GM21447 (cell line): Measurements from ENCODE around the gene BTLA.
A peak's percentile ranks its signal among the peaks of the same experiment; 100 is the strongest.
"Not testable (repeated sequence)": the region's sequence is repeated elsewhere in the genome, so short reads cannot be mapped to it uniquely, and the experiment has no call there.

Experiments used
- ATAC-seq: cut with Tn5 transposase; IDR thresholded peaks from one replicate; pipeline ENCODE4 v1.9.1; 2021; ENCODE audit not compliant: unreplicated experiment

The BTLA gene, protein sequence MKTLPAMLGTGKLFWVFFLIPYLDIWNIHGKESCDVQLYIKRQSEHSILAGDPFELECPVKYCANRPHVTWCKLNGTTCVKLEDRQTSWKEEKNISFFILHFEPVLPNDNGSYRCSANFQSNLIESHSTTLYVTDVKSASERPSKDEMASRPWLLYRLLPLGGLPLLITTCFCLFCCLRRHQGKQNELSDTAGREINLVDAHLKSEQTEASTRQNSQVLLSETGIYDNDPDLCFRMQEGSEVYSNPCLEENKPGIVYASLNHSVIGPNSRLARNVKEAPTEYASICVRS

GRCh38 chr3:112498914-112499711, at the start of gene BTLA:
BTLA (minus strand) TSS chr3:112499472; CDS start chr3:112499358, 114 bp downstream.
- ATAC-seq = peak; percentile 62

- ATAC-seq = no peak
Observed at GRCh38 chr3:112546216-112546759, 47.0 kb upstream of the BTLA start.

GRCh38 chr3:112539825-112540650, 40.8 kb upstream of the BTLA start:
- peak; percentile 91 for ATAC-seq

DNA sequence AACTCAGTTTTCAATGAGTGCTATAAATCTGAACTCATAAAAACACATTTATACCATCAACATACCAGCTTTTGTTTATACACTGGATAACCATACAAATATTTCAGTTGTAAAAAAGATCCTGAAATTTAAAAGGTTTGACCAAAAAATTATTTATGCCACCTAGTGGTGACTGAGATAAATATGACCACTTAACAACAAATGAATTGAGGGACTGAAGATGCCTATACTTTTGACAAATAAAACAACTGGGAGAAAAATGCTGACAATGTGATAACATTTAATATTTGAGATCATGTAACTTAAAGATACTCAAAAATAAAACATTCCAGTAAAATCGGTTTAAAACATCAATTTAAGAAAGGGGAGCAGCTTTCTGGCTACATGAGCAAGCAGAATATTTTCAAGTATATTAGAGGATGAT, 32.1 kb upstream of the BTLA start:
- no peak for ATAC-seq

DNA sequence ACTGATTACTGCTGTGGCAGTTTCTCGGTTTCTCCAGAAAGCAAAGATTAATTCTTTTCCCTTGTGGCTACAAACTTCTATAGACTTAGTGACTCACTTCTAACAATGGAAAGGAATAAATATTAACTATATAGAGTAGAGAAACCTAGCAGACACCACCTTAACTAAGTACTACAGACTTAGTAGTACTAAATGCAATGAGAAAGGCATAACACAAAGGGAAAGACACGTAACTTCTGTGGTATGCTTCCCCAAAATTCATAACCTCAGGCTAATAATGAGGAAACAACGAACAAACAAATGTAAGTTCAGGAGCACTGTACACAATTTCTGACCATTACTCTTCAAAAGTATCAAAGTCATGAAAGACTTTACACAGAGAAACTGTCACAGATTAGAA, 31.3 kb upstream of the BTLA start:
- no peak for ATAC-seq

GRCh38 chr3:112524127-112524526, 24.9 kb upstream of the BTLA start:
- not testable (repeated sequence) for ATAC-seq

GRCh38 chr3:112519424-112520001, 20.2 kb upstream of the BTLA start:
- no peak for ATAC-seq

GRCh38 chr3:112518970-112519369, 19.7 kb upstream of the BTLA start:
- ATAC-seq = not testable (repeated sequence)

DNA sequence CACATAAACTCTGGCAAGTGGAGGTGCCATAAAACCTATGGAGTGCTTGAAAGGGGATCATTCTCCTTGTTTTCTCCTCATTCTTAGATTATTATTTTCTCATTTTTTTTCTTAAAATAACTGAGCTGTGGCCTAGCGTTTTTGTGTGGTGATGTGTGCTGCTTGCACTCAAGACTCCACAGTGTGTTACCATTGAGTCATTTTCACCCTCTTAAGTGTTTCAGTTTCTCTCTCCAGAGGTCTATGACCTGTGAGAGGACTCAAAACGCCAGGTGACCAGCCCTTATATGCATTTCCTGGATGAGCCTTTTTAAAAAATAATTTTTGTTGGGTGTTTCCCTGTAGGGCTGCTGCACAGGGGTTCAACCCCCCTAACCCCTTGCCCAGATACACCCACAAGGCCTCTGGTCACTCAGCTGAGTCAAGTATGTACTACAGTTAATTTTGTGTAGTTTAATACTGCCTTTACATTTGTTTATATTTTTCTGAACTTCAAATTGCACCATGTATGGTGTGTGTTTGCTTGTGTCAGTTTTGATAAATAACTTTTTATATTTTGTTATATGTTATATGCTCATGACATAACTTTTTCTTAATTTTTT, 15.4 kb upstream of the BTLA start:
- peak; percentile 100 for ATAC-seq

DNA sequence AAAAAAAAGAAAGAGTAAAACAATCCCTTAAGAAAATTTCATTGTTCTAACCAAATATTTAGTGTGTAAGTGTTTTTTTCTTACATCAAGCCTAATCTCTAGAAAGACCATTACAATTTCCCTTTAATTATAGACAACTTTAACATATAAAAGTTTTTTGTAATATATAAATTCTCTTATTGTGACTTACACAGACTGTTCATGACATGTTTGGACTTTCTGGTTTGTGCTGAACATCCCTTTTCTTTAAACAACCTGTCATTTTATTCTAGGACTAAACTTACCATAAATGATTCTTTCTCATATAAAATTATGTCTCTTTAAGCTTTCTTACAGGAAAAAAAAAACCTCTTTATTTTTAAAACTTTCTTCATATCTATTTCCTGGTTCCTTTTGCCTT, 13.0 kb upstream of the BTLA start:
- no peak for ATAC-seq

GRCh38 chr3:112508860-112509259, 9.6 kb upstream of the BTLA start:
- ATAC-seq = no peak

DNA sequence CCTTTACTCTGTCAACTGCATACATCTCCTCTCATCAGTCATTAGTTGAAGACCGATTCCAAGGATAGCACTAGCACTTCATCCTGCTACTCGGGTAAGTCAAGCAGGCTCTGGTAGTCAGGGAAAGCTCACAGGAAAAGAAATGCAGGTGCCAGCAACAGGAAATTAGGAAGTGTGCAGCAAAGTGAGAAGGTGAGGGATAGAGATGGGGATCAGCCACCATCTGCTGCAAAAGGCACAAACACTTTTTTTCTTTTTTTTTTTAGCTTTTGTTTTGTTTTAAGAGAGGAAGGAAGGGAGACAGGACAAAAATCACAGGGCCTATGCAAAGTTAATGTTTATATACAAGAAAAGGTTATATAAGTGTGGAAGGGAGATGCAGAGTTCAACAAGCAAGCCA, 9.0 kb upstream of the BTLA start:
- ATAC-seq = no peak

DNA sequence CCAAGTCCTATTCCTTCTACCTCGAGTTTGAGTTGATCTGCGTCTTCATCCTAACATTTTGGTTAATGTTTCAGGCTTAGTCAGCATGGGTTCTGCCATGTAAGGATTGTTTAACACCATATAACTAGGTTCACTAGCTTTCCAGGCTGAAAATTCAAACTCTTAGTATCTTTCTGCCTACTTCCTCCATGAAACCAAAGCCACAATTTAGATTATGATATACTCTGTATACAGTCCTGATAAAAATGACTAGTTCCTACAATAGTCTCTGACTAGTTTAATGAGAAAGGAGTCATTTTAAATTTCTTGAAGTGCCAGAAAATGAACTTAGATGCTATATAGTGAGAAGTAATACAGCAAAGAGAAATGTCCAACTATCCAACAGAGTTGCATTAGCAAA, 6.6 kb upstream of the BTLA start:
- no peak for ATAC-seq

DNA sequence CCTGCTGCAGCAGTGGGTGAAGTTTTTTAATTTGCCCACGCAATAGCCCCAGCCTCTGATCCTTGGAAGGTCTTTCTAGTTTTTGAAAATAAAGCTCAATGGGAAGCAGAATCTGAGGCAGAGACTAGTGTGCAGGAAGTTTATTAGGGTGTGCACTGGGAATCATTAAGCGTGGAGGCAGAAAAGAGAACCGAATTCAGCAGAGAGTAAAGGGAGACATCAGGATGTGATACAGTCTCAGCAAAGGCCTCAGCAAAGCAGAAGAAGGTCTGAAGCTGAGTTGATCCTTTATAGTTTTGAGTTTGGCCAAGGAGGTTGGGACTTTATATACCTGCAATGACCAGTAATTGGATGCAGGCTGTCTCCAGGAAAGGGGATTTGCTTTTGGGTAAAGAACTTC, 4.9 kb upstream of the BTLA start:
- no peak for ATAC-seq

DNA sequence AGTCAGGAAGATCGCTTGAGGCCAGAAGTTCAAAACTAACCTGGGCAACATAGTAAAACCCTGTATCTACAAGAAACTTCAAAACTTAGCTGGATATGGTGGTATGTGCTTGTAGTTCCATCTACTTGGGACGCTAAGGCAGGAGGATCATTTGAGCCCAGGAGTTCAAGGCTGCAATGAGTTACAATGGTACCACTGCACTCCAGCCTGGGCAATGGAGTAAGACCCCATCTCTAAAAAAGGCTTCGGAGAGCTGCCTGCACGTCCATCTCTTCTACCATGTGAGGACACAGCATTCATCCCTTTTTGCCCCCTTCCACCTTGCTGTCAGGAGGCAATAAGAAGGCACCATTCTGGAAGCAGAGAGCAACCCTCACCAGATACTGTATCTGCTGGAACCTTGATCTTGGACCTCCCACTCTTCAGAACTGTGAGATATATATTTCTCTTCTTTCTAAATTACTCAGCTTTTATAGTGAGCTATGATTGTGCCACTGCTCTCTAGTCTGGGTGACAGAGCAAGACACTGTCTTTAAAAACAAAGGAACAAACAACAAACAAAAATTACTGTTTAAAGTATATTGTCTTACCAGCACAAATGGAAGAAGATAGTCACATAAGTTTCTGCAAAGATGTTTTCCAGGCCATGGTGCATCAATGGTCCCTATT, 4.2 kb upstream of the BTLA start:
- no peak for ATAC-seq

DNA sequence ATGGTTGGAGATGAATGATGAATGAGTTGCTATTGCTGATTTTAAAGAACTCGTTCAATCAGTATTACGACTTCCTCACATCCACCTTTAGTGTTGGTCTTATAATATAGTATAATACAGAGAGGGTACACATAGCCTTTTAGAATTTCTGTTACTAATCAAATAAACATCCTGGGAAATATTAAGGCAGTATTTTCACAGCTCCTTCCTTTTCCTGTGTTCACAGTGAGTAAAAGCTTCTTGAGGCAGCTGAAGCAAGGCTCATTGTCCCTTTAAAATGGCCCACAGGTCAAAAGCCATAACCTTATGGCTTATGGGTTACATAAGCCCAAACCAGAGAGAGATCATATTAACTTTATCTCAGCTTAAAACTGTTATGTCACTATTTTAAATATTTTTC, 1.3 kb upstream of the BTLA start:
- ATAC-seq = no peak

GRCh38 chr3:112497897-112498548, 1.2 kb downstream of the BTLA start:
- ATAC-seq = no peak

GRCh38 chr3:112496366-112497067, 2.8 kb downstream of the BTLA start:
- no peak for ATAC-seq

GRCh38 chr3:112494448-112494767, 4.9 kb downstream of the BTLA start:
- not testable (repeated sequence) for ATAC-seq
